NT2/D1 (cell line): ENCODE data around the gene CD52.
A peak's percentile ranks its signal among the peaks of the same experiment; 100 is the strongest.

ENCODE experiments used
- DNase-seq: peaks from one replicate; pipeline ENCODE4 v3.0.0-alpha.2; 2011; ENCODE audit warnings: low read depth, low spot score
- H3K27me3 ChIP-seq: 2 replicates; pipeline ENCODE4 v1.6.0; 2011; ENCODE audit warnings: mild to moderate bottlenecking; ENCODE audit not compliant: insufficient read length, insufficient read depth
- H3K36me3 ChIP-seq: 2 replicates; pipeline ENCODE4 v1.6.1; 2011; ENCODE audit warnings: mild to moderate bottlenecking, low read length, mixed read lengths; ENCODE audit not compliant: insufficient read depth, insufficient read length
- H3K4me1 ChIP-seq: 2 replicates; pipeline ENCODE4 v1.5.1; 2011; ENCODE audit not compliant: insufficient read depth, insufficient read length
- H3K4me3 ChIP-seq: 2 replicates; pipeline ENCODE4 v1.5.1; 2011; ENCODE audit warnings: low read depth; ENCODE audit not compliant: insufficient read length
- H3K9ac ChIP-seq: 2 replicates; pipeline ENCODE4 v1.6.0; 2011; ENCODE audit warnings: low read depth; ENCODE audit not compliant: insufficient read length
- H3K9me3 ChIP-seq: 2 replicates; pipeline ENCODE4 v1.5.1; 2011; ENCODE audit warnings: mild to moderate bottlenecking, low read length; ENCODE audit not compliant: insufficient read depth
- SUZ12 ChIP-seq: IDR thresholded peaks from 2 replicates; pipeline ENCODE4 v1.6.1; 2011; ENCODE audit not compliant: insufficient read length, insufficient read depth; ENCODE audit errors: extremely low read depth
- YY1 ChIP-seq: IDR thresholded peaks from 2 replicates; pipeline ENCODE4 v1.6.1; 2011; ENCODE audit not compliant: insufficient read length, insufficient read depth
- ZNF274 ChIP-seq: IDR thresholded peaks from 2 replicates; pipeline ENCODE4 v1.6.1; 2011; ENCODE audit warnings: mild to moderate bottlenecking, low read depth, low read length

The CD52 gene

GRCh38 chr1:26363549-26364448 lies 46.0 kb downstream of the CD52 start:
- H3K4me3 ChIP-seq: no peak overlapping the region
- peaks cover 59% of the 10 kb centered on the region for H3K27me3 ChIP-seq
- no peak for TF ChIP-seq SUZ12
- no peak for TF ChIP-seq ZNF274
- TF ChIP-seq YY1: no peak
- peak; percentile 91 for DNase-seq
- no peaks in the 10 kb centered on the region for H3K9me3 ChIP-seq
- H3K9ac ChIP-seq: no peak overlapping the region
- peaks cover 16% of the 10 kb centered on the region for H3K4me1 ChIP-seq
- no peaks in the 10 kb centered on the region for H3K36me3 ChIP-seq

DNA sequence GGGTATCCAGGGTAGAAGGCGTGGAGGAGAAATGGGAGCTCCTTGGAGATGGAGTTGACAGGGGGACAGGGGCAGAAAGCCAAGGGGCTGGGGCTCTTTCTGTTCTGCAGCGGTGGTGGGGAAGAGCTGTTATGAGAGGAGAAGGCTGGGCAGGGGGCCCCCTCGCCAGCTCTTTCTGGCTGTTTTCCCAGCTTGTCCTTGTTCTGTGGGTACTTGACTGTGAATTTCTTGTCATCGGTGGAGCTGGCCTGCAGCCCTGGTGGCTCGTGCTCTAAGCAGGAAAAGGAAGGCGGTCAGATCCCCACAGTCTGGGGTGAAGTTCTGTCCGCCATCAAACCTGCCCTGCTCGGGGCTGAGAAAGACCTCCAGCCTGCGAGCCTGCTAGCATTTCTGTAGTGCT lies 47.2 kb downstream of the CD52 start:
- DNase-seq: no peak
- Histone ChIP-seq H3K4me3 (no peak overlapping the region), H3K9ac (no peak overlapping the region), H3K4me1 (peaks cover 16% of the 10 kb centered on the region), H3K36me3 (no peaks in the 10 kb centered on the region), H3K9me3 (no peaks in the 10 kb centered on the region), H3K27me3 (peaks cover 48% of the 10 kb centered on the region)
- TF ChIP-seq SUZ12: no peak
- no peak for TF ChIP-seq ZNF274
- TF ChIP-seq YY1: no peak

DNA sequence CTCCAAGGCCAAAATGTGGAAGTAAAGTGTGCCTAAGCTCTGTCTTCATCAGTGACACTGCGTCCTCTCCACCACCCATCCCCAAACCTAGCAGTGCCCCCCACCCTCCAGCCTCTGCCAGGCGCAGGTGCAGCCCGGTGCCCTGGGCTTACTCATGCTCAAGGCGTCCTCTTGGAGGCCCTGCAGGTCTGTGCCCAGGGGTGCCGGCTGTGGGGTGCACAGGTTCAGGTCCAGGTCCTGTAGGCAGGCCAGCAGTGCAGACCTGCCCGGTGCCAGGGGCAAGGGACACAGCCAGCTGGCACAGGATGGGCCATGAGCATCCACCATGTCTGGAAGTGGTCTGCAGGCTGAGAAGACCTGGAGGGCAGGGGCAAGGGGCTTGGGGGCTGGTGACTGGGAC lies 49.7 kb downstream of the CD52 start:
- peaks cover 2% of the 10 kb centered on the region for H3K4me1 ChIP-seq
- TF ChIP-seq SUZ12: no peak
- TF ChIP-seq YY1: no peak
- no peak for TF ChIP-seq ZNF274
- H3K27me3 ChIP-seq: peaks cover 24% of the 10 kb centered on the region
- H3K9me3 ChIP-seq: peaks cover 10% of the 10 kb centered on the region; the same call in 1 of the 2 replicates
- no peaks in the 10 kb centered on the region for H3K36me3 ChIP-seq
- no peak overlapping the region for H3K4me3 ChIP-seq
- no peak overlapping the region for H3K9ac ChIP-seq
- no peak for DNase-seq

- H3K4me3 ChIP-seq: no peak overlapping the region
- peaks cover 10% of the 10 kb centered on the region; the same call in 1 of the 2 replicates for H3K9me3 ChIP-seq
- DNase-seq: no peak
- H3K4me1 ChIP-seq: peaks cover 2% of the 10 kb centered on the region
- peaks cover 18% of the 10 kb centered on the region for H3K27me3 ChIP-seq
- TF ChIP-seq SUZ12 (no peak), ZNF274 (no peak), YY1 (no peak)
- no peak overlapping the region for H3K9ac ChIP-seq
- no peaks in the 10 kb centered on the region for H3K36me3 ChIP-seq
These were observed 50.2 kb downstream of the CD52 start for GRCh38 chr1:26368006-26368405.

GRCh38 chr1:26368486-26368885 lies 50.7 kb downstream of the CD52 start:
- Histone ChIP-seq H3K9ac (no peak overlapping the region), H3K4me3 (no peak overlapping the region), H3K4me1 (peaks cover 2% of the 10 kb centered on the region), H3K27me3 (peaks cover 16% of the 10 kb centered on the region), H3K36me3 (no peaks in the 10 kb centered on the region), H3K9me3 (peaks cover 10% of the 10 kb centered on the region; the same call in 1 of the 2 replicates)
- DNase-seq: no peak
- TF ChIP-seq SUZ12: no peak
- no peak for TF ChIP-seq YY1
- TF ChIP-seq ZNF274: no peak
